Vagina (tissue), 2 donors: ENCODE measurements around the gene CREBL2. TPM values are rescaled to one million over a fixed set of nuclear protein-coding genes. Genes with fewer than 3 reads are reported as not detected.

ENCODE experiments used
- DNase-seq, 2 donors: peaks; one replicate each; pipeline ENCODE4 v3.0.0-alpha.2; 2017; ENCODE audit errors: extremely low spot score in 2 of 2
- H3K27ac ChIP-seq: fragments of 200-600 bp; sonication (generic); one replicate; pipeline ENCODE4 v1.5.1; 2019
- H3K27me3 ChIP-seq: fragments of 200-600 bp; sonication (generic); one replicate; pipeline ENCODE4 v1.5.1; 2019
- H3K36me3 ChIP-seq, 2 donors: fragments of 200-600 bp; sonication (generic); one replicate each; pipeline ENCODE4 v1.5.1; 2017 to 2019
- H3K4me1 ChIP-seq: fragments of 200-600 bp; sonication (generic); one replicate; pipeline ENCODE4 v1.5.1; 2019
- H3K4me3 ChIP-seq, 2 donors: fragments of 200-600 bp; sonication (generic); 1 replicate in 1 of 2; 2 replicates in 1 of 2; pipeline ENCODE4 v1.5.1; 2016 to 2019
- H3K9me3 ChIP-seq: fragments of 200-600 bp; sonication (generic); one replicate; pipeline ENCODE4 v1.5.1; 2019
- CTCF ChIP-seq, 3 experiments: fragments of 450-650 bp in 2 of 3; fragments of 200-600 bp in 1 of 3; sonication (generic) in 1 of 3; IDR thresholded peaks; one replicate each; pipeline ENCODE4 v1.5.1; 2017 to 2019; ENCODE audit warnings: antibody characterized with exemption in 3 of 3, mild to moderate bottlenecking in 2 of 3, moderate library complexity in 2 of 3
- POLR2A ChIP-seq, 2 donors: fragments of 450-650 bp; IDR thresholded peaks; one replicate each; pipeline ENCODE4 v1.6.1; 2017; ENCODE audit warnings: antibody characterized with exemption in 2 of 2, mild to moderate bottlenecking in 2 of 2, moderate library complexity in 2 of 2
- POLR2AphosphoS5 ChIP-seq, 2 donors: sonication (generic); formaldehyde crosslinking; IDR thresholded peaks; one replicate each; pipeline ENCODE4 v1.9.0; 2017; ENCODE audit warnings: antibody characterized with exemption in 2 of 2, mild to moderate bottlenecking in 2 of 2, low read depth in 1 of 2; ENCODE audit not compliant: insufficient read depth in 1 of 2
- intact Hi-C: fragments of 100-400 bp; cut with DNase I; formaldehyde crosslinking; loops from one replicate; pipeline ENCODE4 v1.15.1; 2023
- total RNA-seq: library from RNA; depleted of rRNA; stranded (reverse); fragments of >200 nt; gene quantifications from one replicate; pipeline ENCODE4 v1.2.3, GENCODE V29; 2016

The CREBL2 gene, protein sequence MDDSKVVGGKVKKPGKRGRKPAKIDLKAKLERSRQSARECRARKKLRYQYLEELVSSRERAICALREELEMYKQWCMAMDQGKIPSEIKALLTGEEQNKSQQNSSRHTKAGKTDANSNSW
- 29.0 TPM for total RNA-seq

DNA sequence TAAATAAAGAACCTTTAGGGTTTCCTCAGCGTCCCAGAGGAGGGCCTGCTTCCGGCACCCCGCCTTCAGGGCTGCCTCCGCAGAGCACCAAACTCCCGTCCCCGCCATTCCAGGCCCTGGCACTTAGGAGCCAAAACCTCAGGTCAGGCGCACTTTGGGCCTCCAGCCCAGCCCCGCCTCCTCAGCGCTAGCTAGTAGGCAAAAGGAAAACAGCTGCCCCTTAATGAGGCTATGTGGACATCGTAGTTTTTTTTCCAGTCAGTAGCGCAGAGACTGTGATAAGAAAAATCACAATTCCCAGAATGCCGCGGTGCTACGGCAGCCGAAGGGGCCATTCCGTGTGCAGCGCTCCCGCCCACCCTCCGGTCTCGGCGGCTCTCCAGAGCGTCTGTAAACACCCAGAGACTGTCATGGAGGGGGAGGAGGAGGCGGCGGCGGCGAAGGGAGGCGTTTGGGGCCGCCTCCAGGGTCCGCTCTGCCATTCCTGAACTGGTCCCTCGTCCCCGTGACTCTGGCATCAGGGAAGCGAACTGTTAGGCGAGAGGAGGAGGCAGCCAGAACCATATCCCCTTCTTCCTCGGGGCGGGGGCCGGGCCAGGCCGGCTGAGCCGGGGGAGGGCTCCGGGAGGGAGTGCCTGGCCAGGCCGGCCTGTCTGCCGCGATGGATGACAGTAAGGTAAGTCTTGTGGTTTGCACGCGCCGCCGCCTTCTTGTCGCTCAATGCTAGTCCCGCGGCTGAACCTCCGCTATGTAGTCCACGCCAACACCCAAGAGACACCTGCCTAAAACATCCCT lies at the start of gene CREBL2:
TSS of gene CREBL2 (plus strand) at position 365 of the 795 bp plus-strand sequence. CDS start at position 662, 297 bp downstream.
- Histone ChIP-seq H3K4me1 (peaks cover 46% of the 10 kb centered on the region), H3K27ac (peak within 1 kb of the TSS; percentile 89), H3K27me3 (no peaks in the 10 kb centered on the region), H3K36me3 (no peaks in the 10 kb centered on the region), H3K4me3 (peak within 1 kb of the TSS; percentile 57 to 62), H3K9me3 (no peaks in the 10 kb centered on the region)
- intact Hi-C loops = no loop called here
- TF ChIP-seq POLR2AphosphoS5 (IDR thresholded peaks at IDR 0.05; ENCODE audit: insufficient read depth in 1 of 2, low read depth in 1 of 2) (peak; percentile 99), CTCF (IDR thresholded peaks at IDR 0.05) (no peak), POLR2A (IDR thresholded peaks at IDR 0.05) (peak in 1 of 2 donors; percentile 36)
- DNase-seq = peak in 1 of 2 donors; percentile 95

GRCh38 chr12:12562016-12562483 lies 49.6 kb upstream of the CREBL2 start:
- no peaks in the 10 kb centered on the region for H3K27me3 ChIP-seq
- no peaks in the 10 kb centered on the region for H3K36me3 ChIP-seq
- intact Hi-C loops = loop anchor here (2.0 to 10.0 kb wide), 3 partner anchors 50 to 167 kb away; no protein-coding TSS in a partner anchor
- H3K4me1 ChIP-seq = peaks cover 31% of the 10 kb centered on the region
- H3K4me3 ChIP-seq = peak overlapping the region; percentile 89 to 99
- no peaks in the 10 kb centered on the region for H3K9me3 ChIP-seq
- TF ChIP-seq CTCF (IDR thresholded peaks at IDR 0.05) (no peak), POLR2AphosphoS5 (IDR thresholded peaks at IDR 0.05; ENCODE audit: insufficient read depth in 1 of 2, low read depth in 1 of 2) (no peak), POLR2A (IDR thresholded peaks at IDR 0.05) (no peak)
- no peak for DNase-seq
- H3K27ac ChIP-seq = peak overlapping the region; percentile 100

- Histone ChIP-seq H3K9me3 (no peaks in the 10 kb centered on the region), H3K27me3 (no peaks in the 10 kb centered on the region), H3K4me3 (peak within 1 kb of the TSS; percentile 89 to 99), H3K27ac (peak within 1 kb of the TSS; percentile 100), H3K36me3 (no peaks in the 10 kb centered on the region), H3K4me1 (peaks cover 31% of the 10 kb centered on the region)
- intact Hi-C loops = loop anchor here (2.0 to 10.0 kb wide), 3 partner anchors 50 to 168 kb away; no protein-coding TSS in a partner anchor
- peak in 1 of 2 donors; percentile 98 for DNase-seq
- peak in 1 of 2 donors; percentile 83 for TF ChIP-seq POLR2A (IDR thresholded peaks at IDR 0.05)
- TF ChIP-seq CTCF (IDR thresholded peaks at IDR 0.05) = no peak
- peak in 1 of 2 donors; percentile 47 for TF ChIP-seq POLR2AphosphoS5 (IDR thresholded peaks at IDR 0.05; ENCODE audit: insufficient read depth in 1 of 2, low read depth in 1 of 2)
Observed at GRCh38 chr12:12562585-12563261, 49.0 kb upstream of the CREBL2 start, which contains the start of gene DUSP16. Gene DUSP16, minus strand, starts transcription at chr12:12562863. Its CDS starts 41,765 bp downstream, at chr12:12521098.

- H3K9me3 ChIP-seq = no peaks in the 10 kb centered on the region
- H3K27ac ChIP-seq = peak overlapping the region; percentile 100
- H3K36me3 ChIP-seq = no peaks in the 10 kb centered on the region
- H3K27me3 ChIP-seq = no peaks in the 10 kb centered on the region
- intact Hi-C loops = loop anchor here (2.0 to 10.0 kb wide), 3 partner anchors 51 to 169 kb away; no protein-coding TSS in a partner anchor
- TF ChIP-seq POLR2A (IDR thresholded peaks at IDR 0.05) = no peak
- TF ChIP-seq CTCF (IDR thresholded peaks at IDR 0.05) = no peak
- no peak for TF ChIP-seq POLR2AphosphoS5 (IDR thresholded peaks at IDR 0.05; ENCODE audit: insufficient read depth in 1 of 2, low read depth in 1 of 2)
- H3K4me3 ChIP-seq = peak overlapping the region; percentile 89 to 99
- DNase-seq = no peak
- peaks cover 28% of the 10 kb centered on the region for H3K4me1 ChIP-seq
Observed at GRCh38 chr12:12563290-12563928, 48.3 kb upstream of the CREBL2 start.
